Lung (tissue), 12 donors: ENCODE results near the gene TLE4. TPM values are rescaled to one million over a fixed set of nuclear protein-coding genes. Genes with fewer than 3 reads are reported as not detected.

Experiments
- ATAC-seq: fragments of 200-7000 bp; cut with Tn5 transposase; one replicate; pipeline ENCODE4 v1.9.1; 2020; ENCODE audit warnings: moderate number of reproducible peaks; ENCODE audit not compliant: insufficient read depth, low FRiP score
- DNase-seq, 3 donors: peaks; one replicate each; pipeline ENCODE4 v3.0.0-alpha.2; 2013 to 2017
- H3K27ac ChIP-seq, 2 donors: one replicate each; pipeline ENCODE4 v1.5.1; 2013; ENCODE audit warnings: mild to moderate bottlenecking in 2 of 2, moderate library complexity in 2 of 2, control low read depth in 1 of 2, inconsistent platforms in 1 of 2, low read depth in 1 of 2, low read length in 1 of 2
- H3K27me3 ChIP-seq, 3 donors: one replicate each; pipeline ENCODE4 v1.5.1; 2013; ENCODE audit warnings: low read length in 2 of 3; ENCODE audit not compliant: control insufficient read depth in 3 of 3, insufficient read depth in 3 of 3
- H3K36me3 ChIP-seq, 4 donors: one replicate each; pipeline ENCODE4 v1.5.1; 2013; ENCODE audit warnings: low read length in 4 of 4, mild to moderate bottlenecking in 1 of 4, moderate library complexity in 1 of 4; ENCODE audit not compliant: control insufficient read depth in 4 of 4, insufficient read depth in 4 of 4
- H3K4me1 ChIP-seq, 5 donors: one replicate each; pipeline ENCODE4 v1.5.1; 2013; ENCODE audit warnings: low read length in 5 of 5, mild to moderate bottlenecking in 2 of 5, moderate library complexity in 1 of 5; ENCODE audit not compliant: control insufficient read depth in 5 of 5, insufficient read depth in 5 of 5
- H3K4me3 ChIP-seq: one replicate; pipeline ENCODE4 v1.5.1; 2013; ENCODE audit warnings: mild to moderate bottlenecking, control low read depth, moderate library complexity
- H3K9ac ChIP-seq, 2 donors: one replicate each; pipeline ENCODE4 v1.5.1; 2013; ENCODE audit warnings: low read length in 2 of 2, control low read depth in 1 of 2; ENCODE audit not compliant: insufficient read depth in 1 of 2
- H3K9me3 ChIP-seq, 4 donors: one replicate each; pipeline ENCODE4 v1.5.1; 2013; ENCODE audit warnings: low read length in 3 of 4, mild to moderate bottlenecking in 1 of 4, moderate library complexity in 1 of 4; ENCODE audit not compliant: control insufficient read depth in 4 of 4, insufficient read depth in 3 of 4
- WGBS, 2 donors: extraction: QIAGEN DNeasy Blood & Tissue Kit; methylation state at CpG; one replicate each; pipeline ENCODE4 v1.1.7; 2013; 5-methylcytosine and 5-hydroxymethylcytosine counted together
- polyA plus RNA-seq, 2 donors: library from polyadenylated mRNA; stranded (reverse); fragments of 200-250 nt; gene quantifications; one replicate each; pipeline ENCODE4 v1.2.1, GENCODE V29; 2013
- total RNA-seq, 2 donors: library from RNA; depleted of rRNA in 1 of 2; stranded (reverse); fragments of >200 nt in 1 of 2; gene quantifications; one replicate each; pipeline ENCODE4 v1.2.1, GENCODE V29; 2014 to 2021
- TF ChIP-seq, protein P1 (sequence below): IDR thresholded peaks from 2 replicates; pipeline ENCODE4 v1.5.1; 2012; ENCODE audit warnings: mild to moderate bottlenecking; ENCODE audit errors: control extremely low read depth, extremely low read depth
- donor health status: control.
- donor health status: control.
- donor health status: Bipolar disorder and iron deficiency.
- donor health status: healthy.
- donor health status: DM: yes; HTN: yes; CAD: no.

TLE4 gene
- total and polyA plus RNA-seq, 4 donors = 6.1 to 44.1 (median 26.3) TPM

DNA sequence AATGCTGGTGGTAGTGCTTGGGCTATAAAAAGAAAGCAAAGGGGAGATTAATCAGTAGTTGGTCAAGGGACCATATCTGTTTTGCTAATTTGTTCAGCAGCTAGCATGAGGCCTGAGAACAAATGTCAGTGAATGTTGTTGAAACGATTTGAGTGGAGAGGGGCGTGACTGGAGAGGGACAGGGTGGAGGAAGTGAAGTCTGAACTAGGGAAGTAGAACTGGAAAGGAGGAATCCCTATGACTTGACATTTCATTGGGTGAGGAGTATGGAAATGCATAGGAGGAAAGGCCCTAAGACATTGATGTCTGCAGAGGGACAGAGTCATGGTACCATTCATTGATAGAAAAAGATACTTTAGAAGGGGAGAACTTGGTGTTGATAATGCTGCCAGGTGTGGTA lies 19.7 kb downstream of the TLE4 start:
- Histone ChIP-seq H3K4me1 (peaks cover 0 to 7% (median 0%) of the 10 kb centered on the region in 5 donors), H3K27me3 (no peaks in the 10 kb centered on the region), H3K4me3 (no peak overlapping the region), H3K36me3 (no peaks in the 10 kb centered on the region), H3K9ac (no peak overlapping the region), H3K27ac (no peak overlapping the region), H3K9me3 (no peaks in the 10 kb centered on the region)
- DNase-seq (no peak), ATAC-seq (no peak)
- TF ChIP-seq, protein P1, sequence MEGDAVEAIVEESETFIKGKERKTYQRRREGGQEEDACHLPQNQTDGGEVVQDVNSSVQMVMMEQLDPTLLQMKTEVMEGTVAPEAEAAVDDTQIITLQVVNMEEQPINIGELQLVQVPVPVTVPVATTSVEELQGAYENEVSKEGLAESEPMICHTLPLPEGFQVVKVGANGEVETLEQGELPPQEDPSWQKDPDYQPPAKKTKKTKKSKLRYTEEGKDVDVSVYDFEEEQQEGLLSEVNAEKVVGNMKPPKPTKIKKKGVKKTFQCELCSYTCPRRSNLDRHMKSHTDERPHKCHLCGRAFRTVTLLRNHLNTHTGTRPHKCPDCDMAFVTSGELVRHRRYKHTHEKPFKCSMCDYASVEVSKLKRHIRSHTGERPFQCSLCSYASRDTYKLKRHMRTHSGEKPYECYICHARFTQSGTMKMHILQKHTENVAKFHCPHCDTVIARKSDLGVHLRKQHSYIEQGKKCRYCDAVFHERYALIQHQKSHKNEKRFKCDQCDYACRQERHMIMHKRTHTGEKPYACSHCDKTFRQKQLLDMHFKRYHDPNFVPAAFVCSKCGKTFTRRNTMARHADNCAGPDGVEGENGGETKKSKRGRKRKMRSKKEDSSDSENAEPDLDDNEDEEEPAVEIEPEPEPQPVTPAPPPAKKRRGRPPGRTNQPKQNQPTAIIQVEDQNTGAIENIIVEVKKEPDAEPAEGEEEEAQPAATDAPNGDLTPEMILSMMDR = no peak
- 45 to 61% methylated on average over 2 of the region's 2 CpGs for WGBS, 2 donors

DNA sequence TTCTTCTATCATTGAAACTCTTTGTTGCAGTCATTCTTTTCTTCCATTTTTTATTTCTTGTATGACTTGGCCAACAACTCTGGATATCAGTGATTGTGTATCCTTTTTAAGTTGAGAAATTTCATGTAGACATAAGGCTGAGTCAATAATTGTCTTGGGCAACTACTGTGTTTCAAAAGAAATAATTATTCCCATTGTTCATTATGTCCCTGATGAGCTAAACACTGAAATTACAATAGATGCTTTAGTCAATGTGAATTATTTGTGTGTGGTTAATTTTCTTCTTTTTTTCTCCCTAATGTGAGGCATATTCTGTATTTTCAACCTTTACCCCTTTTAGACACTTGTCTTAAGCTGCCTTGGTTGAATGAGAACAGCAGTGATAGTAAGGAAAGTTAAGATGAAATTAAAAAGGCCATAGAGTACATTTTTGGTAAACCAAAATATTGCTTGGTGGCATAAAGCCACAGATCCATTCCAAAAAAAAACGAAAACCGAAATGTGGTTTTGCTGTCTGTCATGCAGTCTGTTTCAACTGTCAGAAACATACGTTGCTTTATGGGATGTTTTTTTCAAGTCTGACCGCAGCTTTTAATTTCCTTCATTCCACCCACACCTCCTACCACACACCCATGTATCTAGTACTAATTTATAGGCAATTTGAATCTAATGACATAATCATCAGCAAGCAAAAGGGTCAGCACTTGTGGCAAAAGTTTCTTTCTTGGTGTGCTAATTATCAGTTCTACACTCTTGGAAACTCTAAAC lies 21.1 kb downstream of the TLE4 start:
- DNase-seq (no peak), ATAC-seq (no peak)
- Histone ChIP-seq H3K9me3 (no peaks in the 10 kb centered on the region), H3K36me3 (peaks cover 0 to 2% (median 0%) of the 10 kb centered on the region in 4 donors), H3K4me1 (peaks cover 0 to 7% (median 0%) of the 10 kb centered on the region in 5 donors), H3K27ac (no peak overlapping the region), H3K4me3 (no peak overlapping the region), H3K9ac (no peak overlapping the region), H3K27me3 (no peaks in the 10 kb centered on the region)
- TF ChIP-seq, protein P1 = no peak
- WGBS, 2 donors = 23 to 69% methylated on average over 4 of the region's 4 CpGs

DNA sequence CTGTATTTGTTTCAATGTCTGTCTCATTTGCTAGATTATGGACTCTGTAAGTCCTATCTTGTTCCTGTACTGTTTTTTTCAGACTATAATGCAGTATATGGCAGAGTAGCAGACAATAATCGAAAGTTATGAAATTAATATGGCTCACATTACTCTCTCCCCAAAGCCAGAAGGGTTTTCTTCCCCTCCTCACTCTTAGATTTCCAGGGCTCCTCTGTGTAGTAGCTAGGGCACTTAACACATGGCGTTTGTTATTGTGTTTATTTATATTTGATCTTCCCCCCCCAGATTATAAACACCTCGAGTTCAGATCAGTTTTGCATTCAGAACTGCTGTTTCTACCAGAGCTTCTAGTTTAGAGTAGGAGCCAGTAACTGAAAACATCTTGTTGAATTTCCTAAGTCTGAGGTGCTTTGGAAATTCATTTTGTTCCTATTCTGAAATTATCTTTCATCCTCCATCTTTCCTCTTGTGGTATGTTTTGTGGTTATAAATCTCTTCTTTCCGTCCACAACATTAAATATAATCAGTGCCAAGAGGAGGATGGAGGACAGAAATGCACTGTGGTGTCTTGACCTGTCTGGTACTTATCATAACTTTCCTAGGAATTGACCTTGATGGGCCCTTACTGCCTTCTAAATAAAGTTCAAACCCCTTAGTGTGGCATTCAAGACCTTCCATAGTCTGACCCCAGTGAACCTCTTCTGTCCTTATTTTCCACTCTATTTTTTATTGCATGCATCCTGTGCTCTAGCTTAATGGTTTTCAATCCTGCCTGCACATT lies 27.0 kb downstream of the TLE4 start:
- TF ChIP-seq, protein P1 = no peak
- H3K4me1 ChIP-seq = peaks cover 0 to 1% (median 0%) of the 10 kb centered on the region in 5 donors

More for the DNA sequence above, 27.0 kb downstream of the TLE4 start:
- DNase-seq = peak in 1 of 3 donors; percentile 9
- ATAC-seq = no peak
- H3K9ac ChIP-seq = no peak overlapping the region
- H3K36me3 ChIP-seq = peaks cover 0 to 2% (median 0%) of the 10 kb centered on the region in 4 donors
- H3K9me3 ChIP-seq = peaks cover 0 to 5% (median 0%) of the 10 kb centered on the region in 4 donors
- no peaks in the 10 kb centered on the region for H3K27me3 ChIP-seq
- H3K27ac ChIP-seq = no peak overlapping the region
- no peak overlapping the region for H3K4me3 ChIP-seq
- WGBS, 2 donors = 37 to 58% methylated on average over 4 of the region's 4 CpGs
